Inflammatory macrophage treated with lipopolysaccharide for 4 hours (primary cell): ENCODE results near the gene PPP2R3C.
"Not testable (repeated sequence)": the region's sequence is repeated elsewhere in the genome, so short reads cannot be mapped to it uniquely, and the experiment has no call there.

Source experiments
- DNase-seq: peaks from one replicate; pipeline ENCODE4 v3.0.0-alpha.2; 2020

PPP2R3C gene

DNA sequence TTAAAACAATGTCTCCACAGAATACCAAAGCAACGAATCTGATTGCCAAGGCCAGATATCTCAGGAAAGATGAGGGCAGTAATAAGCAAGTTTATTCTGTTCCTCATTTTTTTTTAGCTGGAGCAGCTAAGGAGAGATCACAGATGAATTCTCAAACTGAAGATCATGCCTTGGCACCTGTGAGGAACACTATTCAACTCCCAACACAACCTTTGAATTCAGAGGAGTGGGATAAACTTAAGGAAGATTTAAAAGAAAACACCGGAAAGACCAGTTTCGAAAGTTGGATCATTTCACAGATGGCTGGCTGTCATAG, 1.6 kb upstream of the PPP2R3C start:
- DNase-seq, result no peak

DNA sequence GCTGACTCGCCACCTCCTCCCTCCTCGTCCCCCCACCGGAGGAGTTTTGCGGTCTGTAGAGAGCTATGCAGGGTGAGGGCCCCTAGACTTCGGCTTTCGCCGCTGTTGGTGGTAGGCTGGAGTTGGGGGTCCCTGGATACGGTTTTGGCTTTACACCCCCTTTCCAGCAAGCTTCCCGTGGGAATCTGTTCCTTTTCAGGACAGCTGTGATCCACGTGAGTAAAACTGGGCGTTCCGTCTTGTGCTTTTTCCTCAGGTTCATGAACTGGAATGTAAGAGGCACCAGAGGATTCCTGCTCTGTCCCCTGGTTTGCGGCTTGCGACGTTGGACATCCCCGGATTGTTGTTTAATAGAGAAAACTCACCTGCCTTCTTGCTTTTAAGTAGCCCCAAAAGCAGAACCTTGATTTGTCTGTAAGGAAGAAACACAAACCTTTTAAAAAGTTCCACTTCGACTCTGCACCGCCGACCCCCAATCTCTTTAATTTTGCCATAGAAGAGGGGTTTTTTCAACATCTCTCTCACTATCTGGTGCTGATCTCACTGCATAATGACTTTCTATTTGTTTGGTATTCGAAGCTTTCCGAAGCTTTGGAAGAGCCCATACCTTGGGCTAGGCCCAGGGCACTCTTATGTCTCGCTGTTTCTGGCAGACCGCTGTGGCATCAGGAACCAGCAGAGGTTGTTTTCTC, 1.1 kb upstream of the PPP2R3C start:
- peak; percentile 7 for DNase-seq

DNA sequence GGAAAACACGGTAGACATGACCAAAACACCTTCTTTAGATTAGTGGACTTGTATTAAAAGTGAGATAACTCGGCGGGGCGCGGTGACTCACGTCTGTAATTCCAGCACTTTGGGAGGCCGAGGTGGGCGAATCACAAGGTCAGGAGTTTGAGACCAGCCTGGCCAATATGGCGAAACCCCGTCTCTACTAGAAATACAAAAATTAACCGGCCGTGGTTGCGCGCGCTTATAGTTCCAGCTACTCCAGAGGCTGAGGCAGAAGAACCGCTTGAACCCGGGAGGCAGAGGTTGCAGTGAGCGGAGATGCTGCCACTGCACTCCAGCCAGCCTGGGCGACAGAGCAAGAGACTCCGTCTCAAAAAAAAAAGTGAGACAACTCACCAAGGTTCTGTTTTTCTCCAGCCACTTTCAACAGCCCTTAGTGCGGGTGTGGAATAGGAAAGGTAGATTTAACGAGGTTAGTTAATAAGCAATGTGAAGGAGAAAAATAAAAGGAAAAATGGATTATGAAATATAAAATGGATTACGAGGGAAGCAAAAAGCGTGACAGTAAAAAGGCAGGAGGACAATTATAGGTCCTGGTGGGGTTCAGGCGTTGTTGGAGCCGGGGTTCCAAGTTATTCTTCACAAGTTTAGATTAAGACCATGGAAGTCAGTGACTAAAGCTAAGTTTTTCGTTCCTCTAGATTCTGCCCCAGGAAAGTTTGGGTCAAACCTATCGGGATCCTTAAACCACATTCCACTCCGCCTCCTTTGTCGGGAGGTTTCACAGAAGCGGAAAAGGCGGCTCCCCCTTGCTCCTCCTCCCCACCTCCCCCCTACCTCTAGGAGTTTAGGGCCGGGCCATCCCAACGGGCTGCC, 534 bp downstream of the PPP2R3C start:
- DNase-seq, result peak; percentile 16

DNA sequence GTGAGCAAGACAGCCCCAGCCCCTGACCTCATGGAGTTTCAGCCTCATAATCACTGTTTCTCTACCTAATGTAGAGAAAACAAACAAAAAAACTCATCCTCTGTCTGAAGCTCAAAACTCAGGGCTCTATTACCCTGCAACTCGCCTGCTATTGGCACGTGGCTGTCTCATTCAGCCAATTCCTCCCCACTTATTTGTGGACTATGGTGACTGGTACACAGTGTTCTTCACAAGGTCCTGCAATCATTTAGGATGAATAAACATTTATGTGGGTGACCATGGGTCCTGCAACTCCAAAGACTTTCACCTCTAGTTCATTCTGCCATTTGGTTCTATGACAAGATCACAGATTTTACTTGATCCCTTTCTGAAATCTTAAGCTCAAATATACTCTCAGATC, 4.7 kb downstream of the PPP2R3C start:
- DNase-seq, result no peak

DNA sequence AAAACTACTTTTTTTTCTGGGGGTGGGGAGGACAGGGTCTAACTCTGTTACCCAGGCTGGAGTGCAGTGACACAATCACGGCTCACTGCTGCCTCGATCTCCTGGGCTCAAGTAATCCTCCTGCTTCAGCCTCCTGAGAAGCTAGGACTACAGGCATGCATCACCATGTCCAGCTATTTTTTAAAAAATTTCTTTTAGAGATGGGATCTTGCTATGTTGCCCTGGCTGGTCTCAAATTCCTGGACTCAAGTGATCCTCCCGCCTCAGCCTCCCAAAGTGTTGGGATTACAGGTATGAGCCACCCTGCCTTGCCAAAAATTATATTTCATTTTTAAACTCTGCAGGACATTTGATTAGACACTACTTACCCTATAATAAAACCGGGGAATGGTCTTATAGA, 5.5 kb downstream of the PPP2R3C start:
- no peak for DNase-seq

DNA sequence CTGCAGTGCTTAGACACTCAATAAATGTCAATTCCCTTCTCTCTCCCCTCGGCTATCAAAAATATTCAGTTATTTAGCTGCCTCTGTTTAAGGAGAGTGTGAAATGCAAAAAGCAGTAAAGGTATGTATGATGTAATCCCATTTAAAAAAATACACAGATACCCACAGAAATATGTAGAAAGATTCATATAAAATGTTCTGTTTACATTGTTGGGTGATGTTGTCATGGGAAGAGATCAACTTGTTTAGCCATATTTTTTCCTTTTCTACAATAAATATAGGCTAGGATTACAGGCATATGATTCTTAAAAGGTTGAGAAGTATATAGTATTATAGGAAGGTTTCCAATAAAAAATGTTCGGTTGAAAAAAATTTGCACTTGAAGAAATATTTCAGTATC, 7.8 kb downstream of the PPP2R3C start:
- no peak for DNase-seq

DNA sequence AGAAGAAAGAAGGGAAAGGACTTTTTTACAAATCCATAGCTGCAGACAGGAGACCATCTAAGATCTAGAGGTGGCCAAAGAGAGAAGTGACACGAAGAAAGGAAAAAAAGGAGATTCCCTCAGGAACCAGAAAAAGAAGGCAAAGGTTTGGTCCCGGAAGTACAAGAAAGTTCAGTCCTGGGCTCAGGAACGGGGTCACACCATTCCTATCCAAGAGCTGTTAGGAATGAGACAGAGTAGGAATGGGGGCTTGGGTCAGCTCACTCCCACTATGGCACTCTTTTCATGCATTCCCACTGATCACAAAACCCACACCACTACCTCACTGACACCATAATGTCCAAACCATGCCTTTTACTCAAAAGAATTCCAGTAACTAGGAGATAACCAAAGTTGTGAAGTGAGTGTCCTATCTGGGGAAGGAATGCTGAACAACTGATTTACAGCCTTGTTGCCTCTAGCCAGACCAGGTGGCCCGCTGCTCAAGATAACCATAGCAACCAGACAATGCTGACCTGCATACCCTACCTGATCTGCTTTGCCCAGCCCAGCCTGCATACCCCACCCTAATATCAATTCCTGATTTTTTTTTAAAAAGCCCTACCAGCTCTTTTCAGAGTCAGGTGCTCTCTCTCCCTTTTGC, 8.4 kb downstream of the PPP2R3C start:
- no peak for DNase-seq

DNA sequence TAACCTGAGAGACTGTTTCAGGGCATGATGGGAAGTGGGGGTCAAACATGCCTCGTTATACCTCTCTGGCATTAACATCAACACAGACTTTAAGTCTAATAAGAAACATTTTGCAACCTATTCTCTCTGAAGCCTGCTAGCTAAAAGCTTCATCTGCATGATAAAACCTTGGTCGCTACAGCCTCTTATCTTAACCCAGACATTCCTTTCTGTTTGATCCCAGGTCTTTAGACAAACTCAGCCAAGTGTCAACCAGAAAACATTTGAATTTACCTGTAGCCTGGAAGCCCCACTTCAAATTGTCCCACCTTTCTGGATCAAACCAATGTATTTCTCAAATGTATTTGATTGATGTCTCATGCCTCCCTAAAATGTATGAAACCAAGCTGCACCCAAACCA, 9.1 kb downstream of the PPP2R3C start:
- DNase-seq, result no peak

DNA sequence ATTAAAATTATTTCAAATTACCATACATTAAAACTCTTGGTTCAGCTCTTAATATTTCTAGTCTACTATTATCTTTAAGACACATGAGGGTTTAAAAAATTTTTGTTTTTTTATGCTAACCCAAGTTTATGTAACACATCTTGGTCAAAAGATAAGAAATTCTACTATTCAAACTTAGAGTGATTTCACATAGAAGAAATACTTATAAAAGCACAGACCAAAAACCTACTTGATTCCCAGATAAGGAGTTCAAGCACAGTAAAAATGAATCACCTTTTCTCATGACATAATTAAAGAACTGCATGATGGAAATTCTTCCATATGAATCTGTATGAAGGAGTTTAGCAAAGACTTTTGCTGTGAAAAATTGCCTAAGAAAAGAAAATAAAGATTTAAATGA, 13.9 kb downstream of the PPP2R3C start:
- no peak for DNase-seq

DNA sequence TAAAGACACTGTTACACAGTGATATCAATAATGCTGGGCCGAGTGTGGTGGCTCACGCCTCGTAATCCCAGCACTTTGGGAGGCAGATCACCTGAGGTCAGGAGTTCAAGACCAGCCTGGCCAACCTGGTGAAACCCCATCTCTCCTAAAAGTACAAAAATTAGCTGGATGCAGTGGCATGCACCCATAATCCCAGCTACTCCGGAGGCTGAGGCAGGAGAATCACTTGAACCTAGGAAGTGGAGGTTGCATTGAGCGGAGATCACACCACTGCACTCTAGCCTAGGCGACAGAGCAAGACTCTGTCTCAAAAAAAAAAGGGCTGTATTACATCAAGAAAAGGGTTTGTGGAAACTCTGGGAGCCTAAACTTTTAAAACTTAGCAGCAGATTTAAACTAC, 27.1 kb downstream of the PPP2R3C start:
- DNase-seq, result not testable (repeated sequence)

DNA sequence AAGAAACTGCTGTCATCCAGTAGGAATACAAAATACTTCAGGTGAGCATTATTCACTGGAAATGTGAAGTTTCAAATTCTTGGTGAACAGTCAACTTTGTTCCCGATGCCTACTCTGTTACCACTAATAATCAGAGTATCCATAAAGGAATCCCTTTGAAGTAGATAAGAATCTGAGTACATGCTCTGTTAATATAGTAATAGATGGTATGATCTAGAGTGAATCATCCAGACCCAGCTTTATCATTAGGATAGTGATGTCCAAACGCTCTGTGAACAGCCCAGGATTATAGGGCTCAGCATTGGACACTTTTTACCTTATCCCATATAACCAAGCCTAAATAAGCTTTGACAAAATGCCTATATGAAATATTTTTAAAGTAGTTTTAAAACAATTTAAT, 33.3 kb downstream of the PPP2R3C start:
- no peak for DNase-seq

DNA sequence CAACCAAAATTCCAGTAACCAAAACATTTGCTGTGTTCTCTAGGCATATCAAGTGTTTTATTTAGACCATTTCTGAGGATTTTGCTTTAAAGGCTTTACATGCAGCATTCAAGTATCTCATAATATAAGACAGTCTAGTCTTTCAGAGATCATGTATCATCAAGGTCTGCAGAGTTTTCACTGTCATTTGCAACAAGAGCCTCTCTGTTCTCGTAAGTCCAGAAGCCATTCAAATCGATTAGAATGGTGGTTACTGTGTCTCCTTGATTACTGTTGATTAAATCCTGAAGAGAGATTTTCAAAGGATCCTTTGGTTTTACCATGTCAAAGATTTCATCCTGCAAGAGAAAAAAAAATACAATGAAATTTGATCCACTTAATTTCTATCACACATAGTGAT, 36.3 kb downstream of the PPP2R3C start:
- no peak for DNase-seq

DNA sequence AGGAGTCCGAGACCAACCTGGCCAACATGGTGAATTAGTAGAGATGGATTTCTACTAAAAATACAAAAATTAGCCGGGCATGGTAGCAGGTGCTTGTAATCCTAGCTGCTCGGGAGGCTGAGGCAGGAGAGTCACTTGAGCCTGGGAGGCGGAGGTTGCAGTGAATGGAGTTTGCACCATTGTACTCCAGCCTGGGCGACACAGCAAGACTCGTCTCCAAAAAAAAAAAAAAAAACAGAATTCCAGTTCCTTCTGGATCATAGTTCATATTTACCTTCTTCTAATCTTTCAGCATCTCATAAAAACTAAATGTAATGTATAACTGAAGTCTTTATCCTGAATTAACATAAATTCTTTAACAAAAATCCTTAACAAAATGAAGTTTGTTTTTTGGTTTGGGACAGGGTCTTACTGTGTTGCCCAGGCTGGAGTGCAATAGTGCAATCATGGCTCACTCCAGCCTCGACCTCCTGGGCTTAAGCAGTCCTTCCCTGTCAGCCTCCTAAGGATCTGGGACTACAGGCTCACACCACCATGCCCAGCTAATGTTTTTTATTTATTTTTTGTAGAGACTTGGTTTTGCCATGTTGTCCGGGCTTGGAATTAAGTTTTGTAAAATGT, 38.1 kb downstream of the PPP2R3C start:
- DNase-seq, result no peak

DNA sequence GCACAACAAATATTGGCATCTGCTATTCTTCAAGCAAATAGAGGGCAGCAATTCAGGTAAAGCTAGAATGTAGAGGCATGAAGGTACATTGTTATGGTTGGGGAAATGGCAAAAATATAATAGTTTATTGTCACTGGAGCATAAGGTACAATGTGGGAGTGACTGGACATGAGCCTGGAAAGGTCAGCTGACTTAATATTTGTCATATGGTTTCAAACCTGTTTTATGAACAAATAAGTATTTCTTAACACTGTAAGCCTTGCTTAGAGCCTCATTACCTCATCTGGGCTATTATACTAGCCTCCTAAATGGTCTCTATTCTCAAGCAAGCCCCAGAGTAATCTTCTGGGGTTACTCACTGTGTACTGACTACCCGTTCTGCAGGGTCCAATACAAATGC, 42.0 kb downstream of the PPP2R3C start:
- peak; percentile 21 for DNase-seq

DNA sequence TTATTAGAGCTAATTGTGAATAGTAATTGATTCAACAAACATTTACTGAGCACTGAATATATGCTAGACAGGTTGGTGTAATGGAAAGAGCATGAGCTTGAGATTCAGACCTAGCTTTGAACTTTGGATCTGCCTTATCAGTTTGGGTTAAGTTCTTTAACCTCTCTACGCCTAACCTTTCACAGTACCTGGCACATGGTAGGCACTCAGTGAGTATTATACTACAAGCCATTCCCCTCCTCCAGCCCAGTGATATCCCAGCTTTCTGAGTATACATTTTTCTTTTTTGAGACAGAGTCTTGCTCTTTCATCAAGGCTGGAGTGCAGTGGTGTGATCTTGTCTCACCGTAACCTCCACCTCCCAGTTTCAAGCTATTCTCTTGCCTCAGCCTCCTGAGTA, 43.7 kb downstream of the PPP2R3C start:
- no peak for DNase-seq

DNA sequence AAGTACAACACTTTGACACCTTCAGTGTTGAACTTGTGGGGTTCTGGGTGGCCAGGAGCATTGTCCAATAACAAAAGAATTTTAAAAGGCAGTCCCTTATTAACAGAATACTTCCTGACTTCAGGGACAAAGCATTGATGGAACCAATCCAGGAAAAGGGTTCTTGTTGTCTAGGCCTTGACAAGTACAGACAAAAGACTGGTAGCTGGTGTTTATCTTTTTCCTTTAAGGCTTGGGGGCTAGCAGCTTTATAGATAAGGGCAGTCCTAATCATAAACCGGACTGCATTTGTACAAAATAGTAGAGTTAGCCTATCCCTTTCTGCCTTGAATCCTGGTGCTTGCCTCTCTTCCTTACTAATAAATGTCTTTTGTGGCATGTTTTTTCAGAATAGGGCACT, 48.3 kb downstream of the PPP2R3C start:
- DNase-seq, result no peak

DNA sequence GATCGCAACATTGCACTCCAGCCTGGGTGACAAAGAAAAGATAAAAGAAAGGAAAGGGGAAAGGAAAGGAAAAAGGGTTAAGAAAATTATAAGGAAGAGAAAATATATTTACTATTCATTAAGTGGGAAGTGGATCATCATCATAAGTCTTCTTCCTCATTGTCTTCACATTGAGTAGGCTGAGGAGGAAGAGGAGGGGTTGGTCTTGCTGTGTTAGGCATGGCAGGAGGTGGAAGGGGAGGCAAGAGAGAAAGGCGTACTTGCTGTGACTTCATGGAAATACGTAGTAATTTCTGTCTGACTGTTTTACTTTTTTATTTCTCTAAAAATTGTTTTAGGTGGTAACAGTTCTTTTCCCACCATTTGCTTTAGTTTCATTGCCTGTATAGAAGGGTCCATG, 49.6 kb downstream of the PPP2R3C start:
- peak; percentile 58 for DNase-seq

DNA sequence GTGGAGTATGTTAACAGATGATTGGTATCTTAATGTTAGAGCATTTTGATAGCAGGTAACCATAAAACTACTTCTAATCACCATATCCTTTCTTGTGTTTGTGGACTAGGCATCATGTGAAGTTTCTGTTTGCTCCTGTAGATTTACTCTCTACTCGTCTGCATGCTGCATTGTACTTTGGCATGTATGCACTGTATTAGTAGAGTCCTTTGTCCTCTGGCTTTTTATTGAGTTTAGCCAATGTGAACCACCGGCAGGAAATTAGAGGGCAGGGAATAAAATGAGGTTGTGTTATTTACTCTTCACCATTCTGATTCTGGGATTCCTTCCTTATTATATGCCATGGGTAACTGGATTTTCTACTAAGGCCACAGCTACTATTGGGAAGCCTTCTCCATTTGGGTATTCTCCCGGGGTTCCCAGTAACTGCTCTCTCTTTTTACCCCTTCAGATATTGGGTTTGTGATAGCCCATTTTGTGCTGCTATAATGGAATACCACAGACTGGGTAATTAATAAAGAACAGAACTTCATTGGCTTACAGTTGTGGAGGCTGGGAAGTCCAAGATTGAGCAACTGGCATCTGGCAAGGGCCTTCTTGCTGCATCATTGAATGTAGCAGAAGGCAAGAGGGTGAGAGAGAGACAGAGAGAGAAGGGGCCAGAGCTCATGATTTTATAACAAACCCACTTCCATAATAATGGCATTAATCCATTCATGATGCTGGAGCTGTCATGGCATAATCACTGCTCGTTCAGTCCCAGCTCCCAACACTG, 53.4 kb downstream of the PPP2R3C start:
- DNase-seq, result peak; percentile 78

DNA sequence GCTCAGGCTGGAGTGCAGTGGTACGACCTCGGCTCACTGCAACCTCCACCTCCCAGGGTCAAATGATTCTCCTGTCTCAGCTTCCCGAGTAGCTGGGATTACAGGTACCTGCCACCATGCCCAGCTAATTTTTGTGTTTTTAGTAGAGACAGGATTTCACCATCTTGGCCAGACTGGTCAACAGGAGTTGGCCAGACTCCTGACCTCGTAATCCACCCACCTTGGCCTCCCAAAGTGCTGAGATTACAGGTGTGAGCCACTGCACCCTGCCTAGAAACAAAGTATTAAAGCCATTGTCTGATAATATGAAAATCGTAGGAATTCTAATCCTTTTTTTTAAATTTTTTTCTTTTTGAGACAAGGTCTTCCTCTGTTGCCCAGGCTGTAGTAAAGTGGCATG, 56.1 kb downstream of the PPP2R3C start:
- not testable (repeated sequence) for DNase-seq

DNA sequence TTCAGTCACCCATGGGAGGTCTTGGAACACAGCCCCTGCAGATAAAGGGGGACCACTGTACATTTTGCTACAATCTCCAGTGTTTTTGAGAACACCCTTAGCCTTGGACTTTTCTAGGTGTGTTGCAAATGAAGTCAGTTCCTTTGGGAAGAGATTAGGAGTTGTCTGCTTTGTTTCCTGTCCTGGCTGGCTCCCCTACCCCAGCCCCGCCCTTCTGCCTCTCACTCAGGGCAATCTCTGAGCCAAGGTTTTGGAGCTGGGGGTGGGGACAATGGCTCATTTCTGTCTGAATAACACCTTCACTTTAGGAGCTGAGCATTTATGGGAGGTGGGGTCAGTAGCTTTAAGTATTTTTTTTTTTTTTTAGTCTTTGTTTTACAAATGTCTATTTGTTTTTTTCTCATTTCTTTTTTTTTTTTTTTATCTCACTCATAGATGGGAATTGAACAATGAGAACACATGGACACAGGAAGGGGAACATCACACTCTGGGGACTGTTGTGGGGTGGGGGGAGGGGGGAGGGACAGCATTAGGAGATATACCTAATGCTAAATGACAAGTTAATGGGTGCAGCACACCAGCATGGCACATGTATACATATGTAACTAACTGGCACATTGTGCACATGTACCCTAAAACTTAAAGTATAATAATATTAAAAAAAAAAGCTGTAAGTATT, 60.5 kb downstream of the PPP2R3C start:
- DNase-seq, result not testable (repeated sequence)

DNA sequence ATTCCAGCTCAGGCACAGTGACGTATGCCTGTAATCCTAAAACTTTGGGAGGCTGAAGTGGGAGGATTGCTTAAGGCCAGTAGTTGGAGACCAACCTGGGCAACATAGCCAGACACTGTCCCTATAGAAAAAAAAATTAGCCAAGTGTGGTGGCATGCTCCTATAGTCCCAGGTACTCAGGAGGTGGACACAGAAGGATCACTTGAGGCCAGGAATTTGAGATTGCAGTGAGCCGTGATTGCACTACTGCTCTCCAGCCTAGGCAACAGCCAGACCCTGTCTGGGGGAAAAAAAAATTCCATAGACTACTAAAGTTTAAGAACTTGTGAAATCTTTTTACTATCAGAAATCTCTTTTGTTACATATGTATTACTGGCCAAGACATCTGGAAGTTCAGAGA, 69.2 kb downstream of the PPP2R3C start:
- no peak for DNase-seq

DNA sequence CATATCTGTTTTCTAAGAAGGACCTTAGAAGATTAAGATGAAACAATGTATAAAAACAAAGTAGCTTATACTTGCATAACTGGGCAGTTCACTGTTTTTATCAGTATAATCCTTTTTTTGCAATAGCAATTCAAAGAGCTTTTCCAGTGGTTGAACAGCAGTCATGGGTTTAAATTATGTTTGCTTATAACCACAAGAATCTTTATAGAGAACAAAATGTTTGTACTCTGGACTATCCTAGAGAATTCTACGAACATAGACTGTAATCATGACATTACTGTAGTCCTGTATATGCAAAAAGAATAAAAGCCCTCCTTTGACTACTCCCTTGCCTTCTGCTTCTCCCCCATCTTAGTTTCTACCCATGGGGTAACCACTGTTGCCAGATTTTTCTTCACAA, 70.0 kb downstream of the PPP2R3C start:
- DNase-seq, result no peak
